T1000 (cell line): ENCODE data around the gene MXD3.
"Not testable (repeated sequence)": the region's sequence is repeated elsewhere in the genome, so short reads cannot be mapped to it uniquely, and the experiment has no call there.

Source experiments
- DNase-seq: peaks from one replicate; lab custom pipeline; 2025; ENCODE audit warnings: mixed read lengths; lab: John Stamatoyannopoulos, UW

MXD3 gene

DNA sequence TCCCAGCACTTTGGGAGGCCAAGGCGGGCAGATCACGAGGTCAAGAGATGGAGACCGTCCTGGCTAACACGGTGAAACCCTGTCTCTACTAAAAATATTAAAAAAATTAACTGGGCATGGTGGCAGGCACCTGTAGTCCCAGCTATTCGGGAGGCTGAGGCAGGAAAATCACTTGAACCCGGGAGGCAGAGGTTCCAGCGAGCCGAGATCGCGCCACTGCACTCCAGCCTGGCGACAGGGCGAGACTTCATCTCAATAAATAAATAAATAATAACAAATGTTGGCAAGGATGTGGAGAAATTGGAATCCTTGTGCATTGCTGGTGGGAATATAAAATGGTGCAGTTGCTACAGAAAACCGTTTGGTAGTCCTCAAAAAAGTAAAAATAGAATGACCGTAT lies 31.3 kb upstream of the MXD3 start:
- not testable (repeated sequence) for DNase-seq

DNA sequence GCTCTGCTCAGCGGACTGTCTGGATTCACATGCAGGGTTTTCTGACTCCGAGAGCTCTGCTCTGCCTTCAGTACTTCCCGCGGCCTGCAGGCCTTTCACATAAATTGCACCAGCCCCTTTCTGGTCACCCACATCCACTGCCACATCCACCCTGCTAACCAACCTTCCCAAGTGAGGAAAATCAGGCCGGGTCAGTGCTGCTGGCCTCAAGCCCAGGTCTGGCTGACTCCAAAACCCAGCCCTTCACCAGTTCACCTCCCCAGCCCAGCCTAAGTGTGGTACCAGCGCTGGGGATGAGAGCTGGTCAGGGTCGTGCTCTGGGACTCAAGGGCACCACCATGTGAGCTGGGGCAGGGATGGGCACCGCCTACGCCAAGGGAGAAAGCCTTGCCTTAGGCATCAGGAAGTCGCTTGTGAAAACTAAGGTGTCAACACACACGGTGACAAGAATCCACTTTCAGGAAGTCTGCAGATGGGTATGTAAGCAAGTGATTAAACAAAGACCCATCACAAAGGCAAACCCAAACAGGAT lies 27.5 kb upstream of the MXD3 start:
- no peak for DNase-seq

DNA sequence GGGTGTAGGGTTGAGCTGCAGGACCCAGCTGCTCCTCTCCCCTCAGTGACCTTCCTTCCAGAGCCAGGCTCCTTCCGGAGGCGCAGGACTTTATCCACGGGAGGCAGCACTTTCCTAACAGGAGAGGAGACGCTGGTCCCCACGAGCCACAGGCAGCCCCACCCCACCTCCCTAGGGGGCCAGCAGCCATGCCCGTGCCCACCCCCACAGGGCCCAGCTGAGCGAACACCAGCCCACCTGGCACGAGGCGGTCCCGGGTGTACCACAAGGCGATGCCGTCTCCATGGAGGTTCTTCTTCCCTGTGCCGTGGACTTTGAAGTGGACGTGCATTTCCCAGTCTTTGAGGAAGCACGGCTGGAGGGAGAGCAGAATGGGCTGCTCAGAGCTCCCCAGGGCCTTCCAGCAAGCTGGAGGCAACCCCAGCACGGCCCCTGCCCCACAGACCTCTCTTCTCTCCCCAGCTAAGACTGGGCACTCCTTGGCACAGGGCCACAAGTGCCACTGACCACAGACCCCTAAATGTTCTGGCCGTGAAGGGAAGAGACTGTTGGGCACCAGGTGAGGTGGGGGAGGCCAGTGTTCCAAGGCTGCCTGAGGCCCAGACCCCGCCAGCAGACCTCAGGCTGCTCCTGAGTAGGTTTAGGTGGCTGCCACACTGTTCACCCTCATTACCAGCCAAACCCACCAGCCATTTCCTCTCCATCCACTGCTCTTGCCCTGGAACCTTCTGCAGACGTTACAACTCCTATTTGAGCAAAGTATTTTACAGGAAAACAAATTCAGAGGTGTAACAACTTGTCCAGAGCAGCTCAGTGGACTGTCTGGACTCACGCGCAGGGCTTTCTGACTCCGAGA lies 26.8 kb upstream of the MXD3 start:
- DNase-seq: no peak

DNA sequence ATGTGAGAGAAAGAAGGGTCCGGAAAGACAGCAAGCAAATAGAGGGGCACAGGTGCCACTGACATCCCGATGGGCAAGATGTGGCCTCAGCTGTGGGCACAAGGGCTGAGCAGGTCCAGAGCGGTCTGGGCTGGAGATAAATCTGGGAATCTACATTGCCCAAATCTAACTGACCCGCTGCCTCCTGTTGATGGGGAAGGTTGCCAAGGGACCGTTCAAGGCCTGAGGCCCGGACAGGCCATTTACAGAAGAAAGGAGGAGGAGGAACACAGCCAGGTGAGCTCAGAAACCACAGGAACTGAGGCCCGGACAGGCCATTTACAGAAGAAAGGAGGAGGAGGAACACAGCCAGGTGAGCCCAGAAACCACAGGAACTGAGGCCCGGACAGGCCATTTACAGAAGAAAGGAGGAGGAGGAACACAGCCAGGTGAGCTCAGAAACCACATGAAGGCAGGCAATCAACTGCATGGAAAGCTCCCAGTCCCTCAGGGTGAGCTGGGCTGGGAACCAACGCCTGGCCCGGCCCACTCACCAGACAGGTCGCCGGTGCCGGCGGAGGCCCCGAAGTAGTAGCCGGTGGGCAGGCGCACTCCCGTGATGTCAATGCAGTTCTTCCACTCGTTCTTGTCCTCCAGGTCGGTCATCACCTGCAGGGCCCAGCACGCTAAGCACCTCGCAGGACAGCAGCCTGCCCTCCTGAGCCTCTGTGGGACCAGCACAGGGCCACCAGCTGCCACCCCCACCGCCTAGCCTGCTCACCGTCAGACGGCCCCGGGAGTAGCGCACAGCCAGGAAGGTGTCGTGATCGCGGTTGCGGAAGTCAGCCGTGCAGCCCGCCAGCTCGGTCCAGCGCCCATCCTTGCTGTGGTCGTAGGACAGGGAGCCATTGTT lies 25.2 kb upstream of the MXD3 start:
- no peak for DNase-seq

DNA sequence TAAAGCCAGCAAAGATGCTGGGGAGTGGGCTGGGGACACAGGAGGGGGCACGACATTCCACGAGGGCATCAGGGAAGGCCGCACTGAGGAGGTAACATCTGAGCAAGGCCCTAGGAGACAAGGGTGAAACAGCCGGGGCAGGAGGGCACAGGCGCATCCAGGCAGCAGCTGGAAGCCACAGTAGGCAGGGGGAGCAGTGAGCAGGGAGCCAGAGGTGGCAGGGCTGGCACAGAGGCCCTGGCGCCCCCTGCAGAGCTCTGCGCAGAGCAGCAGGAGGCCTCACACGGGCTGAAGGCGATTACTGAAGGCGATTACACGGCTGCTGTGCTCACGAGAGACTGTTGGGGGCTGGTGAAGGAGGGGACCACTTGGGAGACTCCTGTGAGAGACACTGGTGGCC lies 24.4 kb upstream of the MXD3 start:
- DNase-seq: no peak

DNA sequence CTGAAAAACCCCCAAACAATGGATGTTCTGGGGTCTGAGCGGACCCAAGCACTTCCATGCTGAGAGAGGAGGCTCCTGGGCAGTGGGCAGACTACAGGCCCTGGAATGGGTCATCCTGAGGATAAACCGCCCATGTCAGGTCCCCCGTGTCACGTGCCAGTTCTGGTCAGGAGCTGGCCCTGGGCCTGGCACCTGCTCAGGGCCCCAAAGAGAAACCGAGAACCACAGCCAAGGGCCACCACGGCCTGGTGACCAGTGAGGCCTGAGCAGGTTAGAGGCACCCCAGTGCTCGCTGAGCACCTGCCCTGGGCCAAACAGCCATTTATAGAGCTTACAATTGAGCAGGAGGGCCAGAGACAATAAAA lies 24.0 kb upstream of the MXD3 start:
- DNase-seq: no peak

DNA sequence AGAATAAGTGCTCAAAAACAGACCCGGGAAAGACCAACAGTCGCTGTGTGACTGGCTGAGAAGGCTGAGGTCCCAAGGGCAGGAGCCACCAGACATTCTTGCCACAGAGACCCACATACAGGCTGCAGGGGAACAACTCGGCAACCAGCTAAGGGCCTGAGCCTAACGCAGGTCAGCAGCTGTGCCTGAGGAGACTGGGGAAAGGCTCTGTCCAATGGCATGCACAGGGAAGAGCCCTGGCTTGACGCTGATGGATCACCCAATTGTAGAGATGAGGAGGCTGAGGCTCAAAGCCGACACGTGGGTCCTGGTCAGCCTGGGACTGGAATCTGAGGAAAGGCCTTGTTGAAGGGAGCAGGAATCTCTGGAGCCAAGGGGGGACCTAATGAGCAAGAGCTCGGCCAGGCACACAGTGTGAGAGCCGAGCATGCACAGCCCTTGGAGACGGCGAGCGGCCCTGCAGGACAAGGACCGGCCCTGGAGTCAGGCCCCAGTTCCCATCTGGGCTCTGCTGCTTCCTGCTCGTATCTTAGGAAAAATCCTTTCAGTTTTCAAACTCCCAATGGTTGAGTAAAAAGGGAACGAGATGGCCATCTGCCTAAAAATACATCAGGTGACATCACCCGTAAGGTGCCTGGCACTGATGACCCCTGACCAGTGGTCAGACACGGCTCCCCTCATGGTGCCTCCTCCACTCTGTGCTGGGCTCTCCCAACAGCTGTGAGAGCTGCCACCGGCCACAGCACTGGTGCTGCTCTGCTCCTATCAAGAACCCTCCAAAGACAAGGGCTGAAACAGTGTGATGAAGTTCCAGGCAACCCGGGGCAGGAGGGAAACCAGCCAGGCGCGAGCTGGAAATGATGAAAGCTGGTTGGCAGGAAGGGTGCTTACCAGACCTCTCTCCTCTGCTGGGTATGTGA lies 23.3 kb upstream of the MXD3 start:
- no peak for DNase-seq

DNA sequence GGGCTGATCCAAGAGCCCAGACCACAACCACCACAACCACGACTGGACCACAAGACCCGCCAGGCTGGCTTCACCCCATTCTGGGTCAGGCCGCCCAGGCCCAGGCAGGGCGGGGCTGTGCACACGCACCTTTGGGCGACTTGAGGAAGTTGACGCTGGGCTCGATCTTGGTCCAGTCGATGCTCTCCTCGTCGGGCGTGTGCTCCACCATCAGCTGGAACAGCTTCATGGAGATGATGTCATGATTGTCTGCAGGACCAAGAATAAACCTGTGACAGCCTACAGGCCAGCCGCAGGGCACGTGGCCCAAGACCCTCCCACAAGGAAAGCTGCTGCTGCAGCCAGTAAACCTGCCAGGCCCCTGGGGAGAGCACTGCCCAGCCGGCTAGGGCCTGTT lies 22.5 kb upstream of the MXD3 start:
- DNase-seq: no peak

DNA sequence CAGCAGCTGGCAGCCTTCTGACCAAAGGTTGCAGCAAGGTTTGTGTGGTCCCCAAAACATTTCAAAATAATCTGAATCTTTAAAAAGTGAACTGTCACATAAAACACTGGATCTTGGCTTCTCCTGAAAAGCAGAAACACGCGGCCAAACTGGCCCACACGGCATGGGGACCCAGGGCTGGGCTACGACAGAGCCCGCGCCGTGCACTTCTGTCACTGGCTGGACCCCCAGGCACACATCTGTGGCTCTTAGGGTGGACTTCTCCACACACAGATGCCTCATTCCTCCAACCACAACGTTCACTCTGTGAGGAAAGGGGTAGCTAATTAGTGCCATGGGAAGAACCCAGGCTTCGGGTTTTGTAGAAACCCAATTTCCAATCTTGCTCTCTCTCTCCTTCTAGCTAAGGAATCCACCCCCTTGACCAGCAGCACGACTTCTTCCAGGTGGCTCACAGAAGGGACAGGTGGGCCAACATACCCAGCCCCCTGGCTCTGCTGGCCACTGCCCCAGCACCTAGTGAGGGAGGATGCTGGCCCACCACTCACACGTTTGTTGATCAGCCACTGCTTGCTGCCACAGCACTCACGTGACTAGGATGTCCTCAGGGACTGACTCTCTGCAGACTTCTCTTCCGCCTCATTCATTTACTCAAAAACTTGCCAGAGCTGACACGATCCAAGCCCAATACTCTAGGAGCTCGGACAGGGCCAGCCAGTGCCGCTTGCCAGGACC lies 21.9 kb upstream of the MXD3 start:
- no peak for DNase-seq

DNA sequence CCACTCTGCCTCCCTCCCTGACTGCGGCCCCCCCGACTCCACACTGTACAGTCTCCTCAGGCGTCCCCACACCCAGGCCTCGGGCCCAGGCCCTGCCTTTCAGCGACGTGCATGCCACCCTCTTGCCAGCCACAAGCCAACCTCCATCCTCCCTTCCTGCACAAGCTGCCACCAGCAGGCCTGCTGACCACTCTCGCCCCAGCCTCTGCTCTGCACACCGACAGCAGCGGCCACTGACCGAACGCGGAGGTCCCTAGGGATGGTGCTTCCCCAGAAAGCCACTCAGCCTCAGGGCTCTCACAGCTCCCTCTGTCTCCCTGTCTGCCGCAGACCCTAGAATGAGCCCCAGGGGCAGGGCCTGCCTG lies 21.2 kb upstream of the MXD3 start:
- no peak for DNase-seq

DNA sequence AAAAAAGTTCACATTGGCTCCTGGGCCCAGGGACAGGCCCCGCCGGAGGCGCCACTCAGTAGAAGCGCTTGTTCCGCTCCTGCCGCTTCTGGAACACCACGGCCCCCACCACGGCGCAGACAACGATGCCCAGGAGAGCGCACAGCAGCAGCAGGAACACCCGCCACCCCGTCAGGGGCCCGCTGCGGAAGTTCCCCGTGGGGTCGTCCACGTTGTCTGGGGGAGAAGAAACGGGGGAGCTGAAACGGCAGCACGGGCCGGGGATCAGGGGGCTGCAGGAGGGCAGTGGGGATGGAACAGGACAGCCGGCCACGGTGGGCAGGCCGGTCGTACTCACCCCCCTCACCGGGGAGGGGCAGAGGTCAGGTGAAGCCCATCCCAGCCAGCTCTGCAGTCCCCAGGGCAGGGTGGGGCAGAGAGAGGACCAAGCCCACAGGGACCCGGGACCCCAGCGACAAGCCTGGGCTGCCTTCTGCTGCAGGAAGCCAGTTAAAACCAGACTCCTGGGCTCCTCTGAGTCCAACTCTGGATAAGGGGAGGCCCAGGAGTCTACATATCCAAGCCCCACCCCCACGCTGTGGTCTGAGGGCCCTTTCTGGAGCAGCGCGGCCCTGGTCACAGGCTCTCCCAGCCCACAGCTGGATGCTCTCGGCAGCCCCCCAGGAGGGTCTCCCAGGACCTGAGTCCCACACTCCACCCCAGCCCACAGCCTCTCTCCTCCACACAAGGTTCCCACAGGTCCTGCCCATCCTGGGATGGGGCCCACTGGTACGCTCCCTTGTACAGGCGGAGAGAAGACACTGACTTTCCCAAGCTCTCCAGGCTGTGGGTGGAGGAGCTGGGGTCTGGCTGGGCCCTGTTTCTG lies 20.6 kb upstream of the MXD3 start:
- DNase-seq: no peak

DNA sequence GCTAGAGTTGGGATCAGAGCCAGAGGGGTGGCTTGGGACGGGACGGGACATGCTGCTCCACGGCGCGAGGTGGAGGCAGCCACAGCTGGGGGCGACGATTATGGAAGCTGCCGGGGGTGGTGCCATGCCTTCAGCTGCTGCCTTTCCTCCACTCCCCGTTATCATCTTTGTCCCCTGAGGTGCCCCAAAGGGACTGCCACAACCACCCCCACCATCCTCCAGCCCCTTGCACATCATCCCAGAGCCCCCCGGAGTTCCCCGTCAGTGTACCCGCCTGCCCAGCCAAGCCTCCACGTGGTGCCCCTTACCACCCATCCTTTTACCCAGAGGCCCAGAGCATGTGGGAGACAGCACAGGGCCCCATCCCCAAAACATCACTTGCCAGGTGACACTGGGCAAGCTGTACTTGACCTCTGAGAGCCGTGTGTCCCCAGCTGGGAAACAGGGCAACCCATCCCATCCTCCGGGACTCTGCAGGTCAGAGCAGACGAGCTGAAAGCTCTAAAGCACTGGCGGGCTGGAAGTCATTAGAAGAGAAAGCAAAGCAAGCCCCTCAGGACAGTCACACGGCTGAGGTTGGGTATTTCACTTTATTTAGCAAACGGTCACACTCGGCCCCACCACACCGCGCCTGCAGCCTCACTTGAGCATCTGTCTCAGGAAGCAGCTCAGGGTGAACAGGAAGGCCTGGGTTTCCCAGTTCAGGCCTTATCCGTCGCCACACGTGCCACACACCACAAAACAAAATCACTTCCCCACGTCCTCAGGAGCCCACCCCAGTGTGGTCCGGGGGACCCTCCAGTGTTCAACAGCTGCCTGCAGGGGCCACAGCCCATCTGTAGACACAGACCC lies 19.5 kb upstream of the MXD3 start:
- no peak for DNase-seq

DNA sequence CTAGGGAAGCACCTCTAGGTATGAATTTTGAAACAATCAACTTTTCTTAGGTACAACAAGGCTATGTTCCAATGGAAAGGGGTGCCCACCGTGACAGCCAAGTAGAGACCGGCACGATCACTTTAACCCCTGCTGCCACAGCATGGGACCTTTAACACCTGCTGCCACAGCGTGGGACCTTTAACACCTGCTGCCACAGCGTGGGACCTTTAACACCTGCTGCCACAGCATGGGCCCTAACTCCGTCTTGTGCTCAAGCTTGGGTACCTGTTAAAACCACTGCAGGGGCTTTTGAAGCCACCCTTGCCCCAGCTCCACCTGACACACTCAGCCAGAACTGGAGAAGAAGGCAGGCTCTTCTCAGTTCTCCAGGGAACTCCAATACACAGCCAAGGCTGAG lies 18.2 kb upstream of the MXD3 start:
- DNase-seq: no peak

DNA sequence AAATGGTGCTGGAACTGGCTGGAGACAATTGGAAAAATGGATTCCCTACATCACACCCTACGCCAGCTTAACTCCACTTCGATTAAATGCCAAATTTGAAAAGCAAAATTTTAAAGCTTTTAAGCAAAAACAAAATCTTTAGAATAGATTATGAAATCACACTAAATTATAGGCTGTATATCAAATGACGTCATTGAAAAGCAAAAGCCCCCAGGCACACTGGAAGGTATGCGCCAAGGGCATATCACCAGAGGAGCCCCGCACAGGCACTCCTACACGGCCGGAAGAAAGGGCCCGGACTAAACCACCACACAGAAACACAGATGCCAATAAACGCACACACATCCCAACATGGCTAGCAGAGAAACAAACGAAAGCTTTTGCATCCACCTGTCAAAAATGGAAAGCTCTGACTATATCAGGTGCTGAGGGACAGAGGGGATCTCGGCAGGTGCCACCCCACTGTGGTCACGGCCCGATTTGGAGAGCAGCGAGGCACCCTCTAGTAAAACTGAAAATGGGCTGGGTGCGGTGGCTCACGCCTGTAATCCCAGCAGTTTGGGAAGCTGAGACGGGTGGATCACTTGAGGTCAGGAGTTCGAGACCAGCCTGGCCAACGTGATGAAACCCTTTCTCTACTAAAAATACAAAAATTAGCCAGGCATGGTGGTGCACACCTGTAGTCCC lies 17.0 kb upstream of the MXD3 start:
- DNase-seq: no peak

DNA sequence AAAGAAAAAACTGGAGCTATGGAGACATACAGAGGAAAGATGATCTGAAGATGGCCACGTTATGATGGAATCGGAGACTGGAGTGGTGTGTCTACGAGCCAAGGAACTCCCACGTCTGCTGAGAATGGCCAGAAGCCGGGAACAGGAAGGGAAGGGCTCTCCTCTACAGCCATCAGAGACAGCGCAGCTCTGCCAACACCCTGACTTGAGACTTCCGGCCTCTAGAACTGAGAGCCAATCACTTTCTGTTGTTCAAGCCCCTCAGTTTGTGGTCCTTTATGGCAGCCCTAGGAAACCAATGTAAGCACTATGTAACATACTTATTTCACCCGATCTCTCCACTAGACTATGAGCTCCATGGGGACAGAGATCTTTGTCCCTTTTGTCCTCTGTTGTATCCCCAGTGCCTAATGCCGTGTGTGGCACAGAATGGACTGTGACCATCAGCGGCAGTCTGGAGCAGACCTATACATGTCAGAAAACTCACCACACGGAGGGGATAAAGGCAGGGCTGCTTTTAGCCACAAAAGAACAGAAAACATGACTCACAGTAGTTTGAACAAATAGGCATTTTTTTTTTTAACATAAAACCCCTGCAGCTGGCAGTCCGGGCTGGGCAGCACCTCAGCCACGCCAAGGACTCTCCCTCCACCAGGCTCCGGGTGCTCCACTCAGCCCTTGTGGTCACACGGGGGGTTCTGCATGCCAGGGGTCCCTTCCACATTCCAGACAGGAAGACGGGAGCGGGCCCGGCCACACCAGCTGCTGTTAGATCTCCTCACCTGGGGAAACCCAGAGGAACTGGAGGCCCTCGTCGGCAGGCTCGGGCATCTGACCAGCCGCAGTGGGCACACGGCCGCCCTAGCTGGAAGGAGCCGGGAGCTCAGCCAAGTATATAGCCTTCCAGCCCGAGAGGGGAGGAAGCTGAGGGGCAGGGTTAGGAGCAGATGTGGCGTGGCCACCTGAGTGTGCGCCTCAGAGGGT lies 16.1 kb upstream of the MXD3 start:
- DNase-seq: peak; percentile 26

DNA sequence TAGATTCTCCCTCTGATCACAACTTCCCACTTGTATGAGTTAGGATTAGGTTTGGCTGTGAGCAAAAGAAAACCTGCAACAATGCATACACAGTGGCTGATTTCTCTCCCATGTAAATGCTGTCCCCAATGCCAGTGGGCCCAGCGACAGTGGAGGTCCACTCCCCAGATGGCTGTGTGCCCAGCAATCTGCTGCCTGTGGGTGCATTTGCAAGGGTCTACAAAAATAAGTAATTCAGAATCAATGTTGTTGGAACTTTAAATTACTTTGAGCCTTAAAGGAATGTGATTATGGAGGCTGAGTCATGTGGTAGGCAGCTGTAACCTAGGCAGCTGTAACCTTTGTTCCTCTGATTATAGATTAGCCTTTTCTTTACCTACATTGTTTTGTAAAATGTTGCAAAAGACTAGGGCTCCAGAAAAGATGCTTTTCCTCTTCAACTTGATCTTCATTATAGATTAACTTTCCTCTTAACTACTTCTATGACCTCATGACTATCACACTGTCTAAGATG lies 14.2 kb upstream of the MXD3 start:
- no peak for DNase-seq

DNA sequence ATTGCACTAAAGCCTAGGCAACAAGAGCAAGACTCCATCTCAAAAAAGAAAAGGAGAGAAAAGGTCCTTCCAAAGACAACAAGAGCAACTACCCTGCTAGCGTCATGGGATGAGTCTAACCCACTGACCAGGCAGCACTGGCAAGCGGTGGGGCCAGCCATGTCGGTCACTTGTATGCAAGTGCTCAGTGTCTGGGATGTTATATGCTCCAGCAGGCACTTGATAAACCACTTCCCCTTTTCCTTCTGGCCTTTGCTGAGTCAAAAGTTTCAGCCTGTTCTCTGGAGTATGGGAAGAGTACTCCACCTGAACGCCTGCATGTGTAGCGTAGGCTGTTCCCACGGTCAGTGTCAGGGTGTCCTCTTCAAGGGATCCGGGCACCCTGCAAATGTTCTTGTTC lies 9.2 kb upstream of the MXD3 start:
- no peak for DNase-seq
